IPS-18a (cell line): ENCODE measurements around the gene M1AP.

ENCODE experiments used
- H3K27ac ChIP-seq: one replicate; pipeline ENCODE4 v1.5.1; 2013; ENCODE audit warnings: low read length
- H3K27me3 ChIP-seq: one replicate; pipeline ENCODE4 v1.6.1; 2013; ENCODE audit warnings: mild to moderate bottlenecking, low read length; ENCODE audit not compliant: control insufficient read depth, insufficient read depth
- H3K36me3 ChIP-seq: one replicate; pipeline ENCODE4 v1.6.1; 2013; ENCODE audit warnings: low read depth, low read length; ENCODE audit not compliant: control insufficient read depth
- H3K4me1 ChIP-seq: one replicate; pipeline ENCODE4 v1.6.1; 2013; ENCODE audit warnings: low read depth, low read length; ENCODE audit not compliant: control insufficient read depth
- H3K4me3 ChIP-seq: one replicate; pipeline ENCODE4 v1.5.1; 2013; ENCODE audit warnings: low read length
- H3K9ac ChIP-seq: one replicate; pipeline ENCODE4 v1.6.1; 2013; ENCODE audit warnings: mild to moderate bottlenecking, low read length, moderate library complexity
- H3K9me3 ChIP-seq: one replicate; pipeline ENCODE4 v1.6.1; 2013; ENCODE audit warnings: low read depth, low read length; ENCODE audit not compliant: control insufficient read depth

Gene M1AP

DNA sequence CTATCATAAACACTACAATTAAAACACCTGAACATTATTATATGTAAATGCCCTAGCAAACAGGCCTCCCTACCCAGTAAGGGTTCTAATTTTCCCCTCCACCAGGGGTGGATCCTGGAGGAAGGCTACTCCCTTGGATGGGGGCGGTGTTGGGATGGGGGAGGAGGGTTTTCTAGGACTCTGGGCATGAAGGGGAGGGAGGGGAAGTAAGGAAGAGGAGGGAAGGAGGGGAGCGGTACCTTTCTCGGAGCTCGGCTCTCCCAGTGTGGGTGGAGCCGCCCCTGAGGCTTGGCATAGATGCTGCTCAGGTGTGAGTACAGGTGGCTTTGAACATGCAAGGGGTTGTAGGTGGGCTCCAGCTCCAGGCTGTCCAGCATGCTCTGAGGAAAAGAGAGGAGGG lies 88.2 kb downstream of the M1AP start:
- Histone ChIP-seq H3K27ac (no peak overlapping the region), H3K4me3 (no peak overlapping the region), H3K4me1 (peaks cover 12% of the 10 kb centered on the region), H3K9me3 (no peaks in the 10 kb centered on the region), H3K9ac (no peak overlapping the region), H3K27me3 (peaks cover 38% of the 10 kb centered on the region), H3K36me3 (no peaks in the 10 kb centered on the region)

- H3K27ac ChIP-seq = no peak overlapping the region
- no peak overlapping the region for H3K4me3 ChIP-seq
- H3K27me3 ChIP-seq = peaks cover 30% of the 10 kb centered on the region
- peaks cover 12% of the 10 kb centered on the region for H3K4me1 ChIP-seq
- no peak overlapping the region for H3K9ac ChIP-seq
- H3K36me3 ChIP-seq = no peaks in the 10 kb centered on the region
- no peaks in the 10 kb centered on the region for H3K9me3 ChIP-seq
Measured at GRCh38 chr2:74558284-74559230, 89.6 kb downstream of the M1AP start.

DNA sequence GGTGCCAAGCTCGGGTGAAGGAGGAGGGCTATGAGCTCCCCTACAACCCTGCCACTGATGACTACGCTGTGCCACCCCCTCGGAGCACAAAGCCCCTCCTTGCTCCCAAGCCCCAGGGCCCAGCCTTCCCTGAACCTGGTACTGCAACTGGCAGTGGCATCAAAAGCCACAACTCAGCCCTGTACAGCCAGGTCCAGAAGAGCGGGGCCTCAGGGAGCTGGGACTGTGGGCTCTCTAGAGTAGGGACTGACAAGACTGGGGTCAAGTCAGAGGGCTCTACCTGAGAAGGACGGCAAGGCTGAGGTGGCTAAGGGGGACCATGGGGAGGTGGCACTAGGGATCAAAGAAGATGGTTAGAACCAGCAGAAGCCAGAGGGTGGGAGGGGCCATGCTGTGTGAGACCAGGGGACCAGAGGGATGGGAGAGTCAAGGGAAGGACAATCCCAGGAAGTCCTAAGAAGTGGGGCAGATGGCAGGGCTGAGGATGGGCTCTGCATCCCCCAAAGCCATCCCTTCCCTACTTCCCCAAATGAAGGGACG lies 91.2 kb downstream of the M1AP start:
- H3K9ac ChIP-seq = no peak overlapping the region
- peaks cover 22% of the 10 kb centered on the region for H3K4me1 ChIP-seq
- H3K36me3 ChIP-seq = no peaks in the 10 kb centered on the region
- H3K27me3 ChIP-seq = peaks cover 40% of the 10 kb centered on the region
- H3K27ac ChIP-seq = no peak overlapping the region
- H3K9me3 ChIP-seq = no peaks in the 10 kb centered on the region
- H3K4me3 ChIP-seq = no peak overlapping the region

- H3K27ac ChIP-seq = no peak overlapping the region
- H3K36me3 ChIP-seq = no peaks in the 10 kb centered on the region
- peaks cover 22% of the 10 kb centered on the region for H3K4me1 ChIP-seq
- no peak overlapping the region for H3K4me3 ChIP-seq
- peaks cover 33% of the 10 kb centered on the region for H3K27me3 ChIP-seq
- H3K9ac ChIP-seq = no peak overlapping the region
- H3K9me3 ChIP-seq = no peaks in the 10 kb centered on the region
Measured at GRCh38 chr2:74556159-74556558, 92.0 kb downstream of the M1AP start.

GRCh38 chr2:74555610-74556103 lies 92.5 kb downstream of the M1AP start:
- Histone ChIP-seq H3K36me3 (no peaks in the 10 kb centered on the region), H3K4me1 (peaks cover 22% of the 10 kb centered on the region), H3K9me3 (no peaks in the 10 kb centered on the region), H3K27me3 (peaks cover 32% of the 10 kb centered on the region), H3K9ac (no peak overlapping the region), H3K27ac (no peak overlapping the region), H3K4me3 (peak overlapping the region; percentile 87)

DNA sequence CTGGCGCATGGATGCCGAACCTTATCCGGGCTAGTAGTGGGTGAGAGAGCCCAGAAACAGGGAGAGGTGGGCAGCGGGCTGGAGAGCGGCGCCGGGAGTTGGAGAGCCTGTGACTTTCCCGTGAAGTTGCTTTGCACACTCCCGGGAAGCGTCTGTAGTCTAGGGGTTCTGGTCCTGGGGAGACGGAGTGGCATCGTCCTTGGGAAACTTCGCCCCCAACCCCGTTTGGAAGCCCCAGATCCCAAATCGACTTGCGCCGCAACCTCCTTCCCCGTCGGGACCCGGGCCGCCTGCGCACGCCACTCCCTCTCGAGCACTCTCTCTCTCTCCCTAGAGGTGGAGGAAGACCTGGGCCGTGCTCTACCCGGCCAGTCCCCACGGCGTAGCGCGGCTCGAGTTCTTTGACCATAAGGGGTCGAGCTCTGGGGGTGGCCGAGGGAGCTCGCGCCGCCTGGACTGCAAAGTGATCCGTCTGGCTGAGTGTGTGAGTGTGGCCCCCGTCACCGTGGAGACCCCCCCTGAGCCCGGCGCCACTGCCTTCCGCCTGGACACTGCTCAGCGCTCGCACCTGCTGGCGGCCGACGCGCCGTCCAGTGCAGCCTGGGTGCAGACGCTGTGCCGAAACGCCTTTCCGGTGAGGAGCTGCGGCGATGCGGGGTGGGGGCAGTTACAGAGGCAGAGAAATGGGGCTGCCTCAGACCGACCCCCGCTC lies 93.2 kb downstream of the M1AP start:
- Histone ChIP-seq H3K9ac (peak overlapping the region; percentile 65), H3K36me3 (no peaks in the 10 kb centered on the region), H3K27ac (no peak overlapping the region), H3K27me3 (peaks cover 34% of the 10 kb centered on the region), H3K4me3 (peak overlapping the region; percentile 87), H3K9me3 (no peaks in the 10 kb centered on the region), H3K4me1 (peaks cover 15% of the 10 kb centered on the region)

DNA sequence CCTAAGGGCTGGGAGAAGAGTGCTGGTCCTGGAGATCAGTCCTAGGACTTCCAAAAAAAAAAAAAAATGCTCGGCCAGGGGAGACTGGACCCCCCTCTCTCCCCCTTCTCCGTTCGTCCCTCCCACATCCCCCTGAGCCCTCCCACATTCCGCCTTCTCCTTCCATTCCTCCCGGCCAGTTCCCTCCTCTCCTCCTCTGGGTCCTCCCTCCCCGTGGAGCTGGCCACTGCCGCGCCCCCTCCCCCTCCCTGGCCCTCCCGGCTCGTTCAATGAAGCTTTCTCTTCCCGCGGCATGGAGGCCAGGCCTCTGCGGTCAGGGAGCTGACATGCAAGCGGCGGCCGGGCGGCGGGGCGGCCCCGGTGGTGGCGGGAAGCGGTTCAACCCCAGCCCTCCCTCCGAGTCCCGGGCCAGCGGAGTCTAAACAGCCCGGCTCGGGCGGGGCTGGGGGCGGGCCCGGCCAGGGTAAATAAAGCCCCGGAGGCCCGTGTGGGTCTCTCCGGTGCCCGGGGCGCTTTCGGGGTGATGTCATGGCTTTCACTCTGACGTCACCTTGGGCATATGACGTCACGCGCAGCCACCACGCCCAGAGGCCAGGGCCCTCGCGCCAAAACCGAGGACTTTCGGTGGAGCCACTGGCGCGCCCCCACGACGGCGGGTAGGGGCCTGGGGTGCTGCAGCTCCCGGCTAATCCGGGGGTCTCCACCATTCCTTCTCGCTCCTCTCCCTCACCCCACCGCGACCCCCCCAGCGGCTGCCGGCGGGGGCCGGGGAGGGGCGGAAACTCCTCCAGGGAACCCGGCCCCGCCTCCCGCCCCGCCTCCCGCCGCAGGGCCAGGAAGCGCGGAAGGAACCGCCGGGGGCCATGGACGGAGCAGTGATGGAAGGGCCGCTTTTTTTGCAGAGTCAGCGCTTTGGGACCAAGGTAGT lies 94.0 kb downstream of the M1AP start, which contains the start of the genes DOK1 and LOXL3:
TSS of gene DOK1 (plus strand) at position 829 of the 928 bp plus-strand sequence. CDS start at position 864, 35 bp downstream.
TSS of gene LOXL3 (minus strand) at position 51 of the 928 bp plus-strand sequence. CDS start 1,308 bp downstream, outside the sequence.
- Histone ChIP-seq H3K27ac (no peak within 1 kb of the TSS), H3K4me3 (peak within 1 kb of the TSS; percentile 87), H3K36me3 (no peaks in the 10 kb centered on the region), H3K9me3 (no peaks in the 10 kb centered on the region), H3K9ac (peak within 1 kb of the TSS; percentile 65), H3K27me3 (peaks cover 42% of the 10 kb centered on the region), H3K4me1 (peaks cover 10% of the 10 kb centered on the region)

DNA sequence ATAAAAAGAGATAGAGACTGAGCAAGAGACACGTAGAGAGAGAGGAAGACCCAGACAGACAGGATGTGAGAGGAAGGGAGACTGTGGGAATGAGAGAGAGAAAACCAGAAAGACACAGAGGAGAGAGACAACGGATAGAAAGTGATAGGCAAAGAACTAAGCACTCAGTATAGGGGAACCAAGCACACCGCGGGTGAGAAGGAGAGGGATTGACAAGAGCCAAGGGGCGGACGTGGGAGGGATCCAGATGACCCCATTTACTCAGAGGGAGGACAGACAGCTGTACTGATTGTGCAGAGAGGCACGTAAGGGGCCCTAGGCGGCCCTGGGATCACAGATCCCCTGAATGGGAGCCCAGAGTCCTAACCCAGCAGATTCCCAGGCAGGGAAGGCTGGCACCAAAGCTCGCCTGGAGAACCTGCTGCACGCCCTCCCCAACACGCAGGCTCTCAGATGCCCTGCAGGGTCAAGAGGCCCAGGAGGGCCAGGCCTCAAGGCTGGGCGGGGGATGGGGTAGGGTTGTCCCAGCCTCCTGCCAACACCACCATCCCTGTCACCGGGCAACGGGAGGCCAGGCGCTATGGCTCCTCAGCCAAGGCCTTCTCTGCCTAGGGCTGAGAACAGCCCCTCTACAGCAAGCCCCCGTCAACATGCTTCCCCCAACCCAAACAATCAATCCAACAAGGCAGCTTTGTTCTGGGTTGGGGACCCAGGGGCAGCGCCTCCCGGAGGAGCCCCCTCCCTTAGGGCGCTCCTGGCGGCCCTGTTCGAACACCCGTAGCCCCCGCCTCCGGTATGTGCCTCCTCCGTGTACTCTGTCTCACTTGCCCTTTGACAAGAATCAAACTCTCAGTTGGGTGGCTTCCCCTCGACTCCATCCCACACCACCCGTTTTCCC lies 95.0 kb downstream of the M1AP start:
- Histone ChIP-seq H3K27ac (no peak overlapping the region), H3K4me3 (peak overlapping the region; percentile 87), H3K4me1 (peaks cover 10% of the 10 kb centered on the region), H3K27me3 (peaks cover 49% of the 10 kb centered on the region), H3K9ac (peak overlapping the region; percentile 38), H3K9me3 (no peaks in the 10 kb centered on the region), H3K36me3 (no peaks in the 10 kb centered on the region)

- Histone ChIP-seq H3K9me3 (no peaks in the 10 kb centered on the region), H3K9ac (no peak overlapping the region), H3K4me1 (peaks cover 15% of the 10 kb centered on the region), H3K27ac (no peak overlapping the region), H3K4me3 (peak overlapping the region; percentile 87), H3K27me3 (peaks cover 58% of the 10 kb centered on the region), H3K36me3 (no peaks in the 10 kb centered on the region)
Measured at GRCh38 chr2:74551942-74552913, 95.9 kb downstream of the M1AP start.
